Measurements from ENCODE around the gene CYFIP2.
"Not testable (repeated sequence)": the region's sequence is repeated elsewhere in the genome, so short reads cannot be mapped to it uniquely, and the experiment has no call there.

CYFIP2 gene

GRCh38 chr5:157236423-157236822 lies 29.5 kb upstream of the CYFIP2 start:
- no peak overlapping the region for H3K4me3 ChIP-seq (replicated peaks; ENCODE audit: insufficient read depth, low read length)
- no peak for TF ChIP-seq GABPA (IDR thresholded peaks at IDR 0.05; ENCODE audit: low read depth)
- TF ChIP-seq REST (IDR thresholded peaks at IDR 0.05; ENCODE audit: insufficient replicate concordance, low read depth) = no peak
- no peak for TF ChIP-seq SPI1 (IDR thresholded peaks at IDR 0.05; ENCODE audit: borderline replicate concordance, low read depth)
- TF ChIP-seq, protein P1, sequence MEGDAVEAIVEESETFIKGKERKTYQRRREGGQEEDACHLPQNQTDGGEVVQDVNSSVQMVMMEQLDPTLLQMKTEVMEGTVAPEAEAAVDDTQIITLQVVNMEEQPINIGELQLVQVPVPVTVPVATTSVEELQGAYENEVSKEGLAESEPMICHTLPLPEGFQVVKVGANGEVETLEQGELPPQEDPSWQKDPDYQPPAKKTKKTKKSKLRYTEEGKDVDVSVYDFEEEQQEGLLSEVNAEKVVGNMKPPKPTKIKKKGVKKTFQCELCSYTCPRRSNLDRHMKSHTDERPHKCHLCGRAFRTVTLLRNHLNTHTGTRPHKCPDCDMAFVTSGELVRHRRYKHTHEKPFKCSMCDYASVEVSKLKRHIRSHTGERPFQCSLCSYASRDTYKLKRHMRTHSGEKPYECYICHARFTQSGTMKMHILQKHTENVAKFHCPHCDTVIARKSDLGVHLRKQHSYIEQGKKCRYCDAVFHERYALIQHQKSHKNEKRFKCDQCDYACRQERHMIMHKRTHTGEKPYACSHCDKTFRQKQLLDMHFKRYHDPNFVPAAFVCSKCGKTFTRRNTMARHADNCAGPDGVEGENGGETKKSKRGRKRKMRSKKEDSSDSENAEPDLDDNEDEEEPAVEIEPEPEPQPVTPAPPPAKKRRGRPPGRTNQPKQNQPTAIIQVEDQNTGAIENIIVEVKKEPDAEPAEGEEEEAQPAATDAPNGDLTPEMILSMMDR (IDR thresholded peaks at IDR 0.05; ENCODE audit: insufficient read depth, low read length) = no peak
- no peak for TF ChIP-seq POLR2AphosphoS5 (IDR thresholded peaks at IDR 0.05; ENCODE audit: low read depth)

GRCh38 chr5:157241483-157241882 lies 24.4 kb upstream of the CYFIP2 start:
- no peak for TF ChIP-seq GABPA (IDR thresholded peaks at IDR 0.05; ENCODE audit: low read depth)
- TF ChIP-seq REST (IDR thresholded peaks at IDR 0.05; ENCODE audit: insufficient replicate concordance, low read depth) = no peak
- TF ChIP-seq SPI1 (IDR thresholded peaks at IDR 0.05; ENCODE audit: borderline replicate concordance, low read depth) = no peak
- TF ChIP-seq, protein P1 (IDR thresholded peaks at IDR 0.05; ENCODE audit: insufficient read depth, low read length) = no peak
- no peak for TF ChIP-seq POLR2AphosphoS5 (IDR thresholded peaks at IDR 0.05; ENCODE audit: low read depth)
- DNase-seq (ENCODE audit: low read depth in 1 of 2, low spot score in 1 of 2) = no peak
- Histone ChIP-seq H3K4me3 (replicated peaks; ENCODE audit: insufficient read depth, low read length) (no peak overlapping the region), H3K27ac (replicated peaks) (no peak overlapping the region), H3K27me3 (ENCODE audit: insufficient read depth, poor library complexity, severe bottlenecking) (peaks cover 4% of the 10 kb centered on the region)

More at GRCh38 chr5:157236423-157236822, 29.5 kb upstream of the CYFIP2 start:
- DNase-seq (ENCODE audit: low read depth in 1 of 2, low spot score in 1 of 2) = no peak
- no peak overlapping the region for H3K27ac ChIP-seq (replicated peaks)
- H3K27me3 ChIP-seq (ENCODE audit: insufficient read depth, poor library complexity, severe bottlenecking) = peaks cover 4% of the 10 kb centered on the region

- not testable (repeated sequence) for H3K27me3 ChIP-seq (ENCODE audit: insufficient read depth, poor library complexity, severe bottlenecking); H3K4me3 ChIP-seq (replicated peaks; ENCODE audit: insufficient read depth, low read length); H3K27ac ChIP-seq (replicated peaks); DNase-seq (ENCODE audit: low read depth in 1 of 2, low spot score in 1 of 2)
These were observed 21.2 kb upstream of the CYFIP2 start for GRCh38 chr5:157244704-157245103.

- no peak overlapping the region for H3K27ac ChIP-seq (replicated peaks)
These were observed 20.4 kb upstream of the CYFIP2 start for GRCh38 chr5:157245476-157245875.

More at GRCh38 chr5:157245476-157245875, 20.4 kb upstream of the CYFIP2 start:
- DNase-seq (ENCODE audit: low read depth in 1 of 2, low spot score in 1 of 2) = no peak
- Histone ChIP-seq H3K27me3 (ENCODE audit: insufficient read depth, poor library complexity, severe bottlenecking) (no peaks in the 10 kb centered on the region), H3K4me3 (replicated peaks; ENCODE audit: insufficient read depth, low read length) (no peak overlapping the region)
- TF ChIP-seq SPI1 (IDR thresholded peaks at IDR 0.05; ENCODE audit: borderline replicate concordance, low read depth) (no peak), REST (IDR thresholded peaks at IDR 0.05; ENCODE audit: insufficient replicate concordance, low read depth) (no peak), POLR2AphosphoS5 (IDR thresholded peaks at IDR 0.05; ENCODE audit: low read depth) (no peak), GABPA (IDR thresholded peaks at IDR 0.05; ENCODE audit: low read depth) (no peak)
- TF ChIP-seq, protein P1 (IDR thresholded peaks at IDR 0.05; ENCODE audit: insufficient read depth, low read length) = no peak

Data from HL-60 (cell line).